ENCODE data around the gene WNT11. TPM values are rescaled to one million over a fixed set of nuclear protein-coding genes. Genes with fewer than 3 reads are reported as not detected.

The WNT11 gene
- total and polyA plus RNA-seq, 5 experiments from 2014 or later: 0.09 to 0.81 (median 0.24) TPM; not detected in 2

DNA sequence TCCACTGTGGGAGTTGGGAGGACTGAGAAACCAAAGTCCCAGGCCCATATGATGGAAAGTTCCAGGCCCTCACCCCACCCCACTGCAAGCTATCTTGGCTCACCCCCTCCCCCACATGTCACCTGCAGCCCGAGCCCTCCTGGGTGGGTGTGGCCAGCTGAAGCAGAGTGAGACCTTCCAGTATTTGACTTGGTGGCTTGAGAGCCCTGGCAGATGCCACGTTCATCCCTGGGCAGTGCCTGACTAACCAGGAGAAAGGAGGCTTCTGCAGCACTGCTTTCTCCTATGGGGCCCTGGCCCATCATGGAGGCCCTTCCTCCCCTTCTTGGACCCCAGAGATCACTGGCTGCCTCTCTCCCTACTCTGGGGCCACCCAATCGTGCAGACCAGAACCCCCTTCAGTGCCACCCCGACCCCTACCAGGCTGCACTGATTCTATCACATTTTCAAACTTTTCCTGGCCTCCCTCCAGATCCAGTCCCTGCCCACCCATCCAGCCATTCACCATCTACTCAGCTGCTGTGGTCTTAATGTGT lies 38.1 kb upstream of the WNT11 start:
- POLR2A ChIA-PET: interaction anchor here (0.9 kb wide), 1 partner anchor 9 kb away, joined by 3 read pairs; no protein-coding TSS in a partner anchor
- no peaks in the 10 kb centered on the region for H3K36me3 Mint-ChIP-seq
- ATAC-seq (no peak), DNase-seq (no peak)
- no peak overlapping the region for H3K4me3 Mint-ChIP-seq
- H3K9me3 Mint-ChIP-seq: peaks cover 0 to 3% (median 0%) of the 10 kb centered on the region in 9 donors
- H3K27me3 Mint-ChIP-seq: no peaks in the 10 kb centered on the region
- peak overlapping the region in 2 of 10 donors; percentile 17 to 67 for H3K27ac Mint-ChIP-seq
- peaks cover 0 to 2% (median 0%) of the 10 kb centered on the region in 4 donors for H3K4me1 Mint-ChIP-seq

DNA sequence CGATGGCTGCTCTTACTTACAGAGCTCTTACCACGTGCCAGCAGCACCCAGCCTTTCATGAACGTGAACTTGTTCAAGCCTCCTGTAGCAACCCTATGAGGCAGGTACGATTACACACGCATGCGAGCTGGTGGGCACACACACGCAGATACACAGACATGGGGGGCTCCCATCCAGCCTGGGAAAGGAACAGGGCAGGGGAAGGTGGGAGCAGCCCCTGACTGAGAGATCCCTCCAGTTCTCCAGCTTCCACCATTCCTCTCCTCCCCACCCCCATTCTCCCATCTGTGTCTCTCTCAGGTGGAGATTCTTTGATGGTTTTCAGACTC lies 37.6 kb upstream of the WNT11 start:
- DNase-seq (no peak), ATAC-seq (no peak)
- Mint-ChIP-seq H3K36me3 (no peaks in the 10 kb centered on the region), H3K9me3 (no peaks in the 10 kb centered on the region), H3K4me1 (peaks cover 0 to 2% (median 0%) of the 10 kb centered on the region in 4 donors), H3K27me3 (no peaks in the 10 kb centered on the region), H3K27ac (no peak overlapping the region), H3K4me3 (no peak overlapping the region)
- POLR2A ChIA-PET: interaction anchor here (0.9 kb wide), 1 partner anchor 8 kb away, joined by 3 read pairs; no protein-coding TSS in a partner anchor

DNA sequence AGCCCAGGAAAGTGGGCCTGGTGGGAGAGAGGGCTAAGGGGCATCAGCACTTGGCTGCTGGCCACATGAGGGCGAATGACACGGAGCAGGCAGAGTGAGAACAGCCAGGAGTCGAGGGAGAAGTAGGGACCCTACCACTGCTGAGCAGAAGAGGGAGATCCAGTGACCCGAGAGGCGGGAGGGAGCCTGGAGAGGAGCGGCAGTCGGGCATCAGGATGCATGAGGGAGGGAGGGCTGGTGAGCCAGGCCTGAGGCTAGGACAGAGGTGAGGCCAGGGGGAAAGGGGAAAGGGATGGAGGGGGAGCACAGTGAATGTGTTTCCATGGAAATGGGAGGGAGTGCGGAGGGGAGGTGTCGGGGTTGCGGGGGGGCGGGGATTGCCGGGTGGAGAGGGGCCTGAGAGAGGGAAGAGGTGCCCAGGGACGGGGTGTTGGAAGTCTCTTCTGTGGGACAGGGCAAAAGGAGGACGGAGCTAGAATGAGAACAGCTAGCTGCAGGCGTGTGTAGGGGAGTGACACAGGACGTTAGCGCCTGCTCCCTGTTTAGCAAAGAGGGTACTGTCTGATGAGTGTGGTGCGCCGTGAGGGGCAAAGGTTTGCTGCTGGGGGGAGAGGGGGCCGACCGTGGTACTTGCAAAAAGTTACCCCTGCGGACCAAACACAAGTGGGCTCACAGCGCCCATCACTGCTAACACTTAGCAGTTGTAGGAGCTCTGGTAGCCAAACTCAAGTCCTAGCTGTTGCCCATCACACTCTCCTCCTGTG lies 37.1 kb upstream of the WNT11 start:
- POLR2A ChIA-PET: interaction anchor here (0.9 to 1.1 kb wide), 2 partner anchors 8 to 9 kb away, joined by 3 read pairs; no protein-coding TSS in a partner anchor
- H3K36me3 Mint-ChIP-seq: no peaks in the 10 kb centered on the region
- no peak for DNase-seq
- peaks cover 0 to 2% (median 0%) of the 10 kb centered on the region in 4 donors for H3K4me1 Mint-ChIP-seq
- ATAC-seq: no peak
- H3K4me3 Mint-ChIP-seq: no peak overlapping the region
- H3K27ac Mint-ChIP-seq: no peak overlapping the region
- no peaks in the 10 kb centered on the region for H3K27me3 Mint-ChIP-seq
- H3K9me3 Mint-ChIP-seq: no peaks in the 10 kb centered on the region

DNA sequence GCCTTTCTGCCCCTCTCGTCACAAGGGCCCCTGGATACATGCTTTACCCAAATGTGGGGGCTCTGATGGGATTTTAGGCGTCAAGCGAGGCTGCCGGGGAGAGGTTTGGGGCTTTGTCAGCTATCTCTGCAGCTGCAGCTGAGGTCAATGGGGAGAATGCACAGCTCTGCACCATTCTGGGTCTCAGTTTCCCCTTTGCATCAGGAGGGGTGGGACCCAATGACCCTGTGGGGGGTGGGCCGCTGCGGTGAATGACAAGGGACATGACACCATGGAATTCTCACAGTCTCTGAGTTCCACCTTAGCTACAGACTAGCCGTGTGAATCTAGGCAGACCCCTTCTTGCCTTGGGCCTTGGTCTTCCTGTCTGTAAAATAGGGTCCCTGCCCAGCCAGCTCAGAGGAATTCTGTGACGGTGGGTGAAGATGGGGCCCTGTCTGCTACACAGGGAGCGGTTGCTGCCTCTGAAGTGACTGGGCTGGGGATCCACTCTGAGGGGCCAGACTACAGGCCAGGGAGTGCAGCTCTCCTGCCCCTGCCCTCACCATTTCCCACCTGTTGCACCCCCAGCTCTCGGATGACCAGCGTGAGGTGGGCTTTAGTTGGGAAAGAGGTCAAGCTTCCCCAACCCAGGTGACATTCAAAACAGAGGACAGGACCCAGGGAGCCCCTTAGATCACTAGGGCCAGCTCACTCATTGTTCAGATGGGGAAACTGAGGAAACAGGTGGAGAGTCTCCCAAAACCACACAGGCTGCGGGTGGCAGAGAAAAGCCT lies 35.9 kb upstream of the WNT11 start:
- Mint-ChIP-seq H3K4me3 (no peak overlapping the region), H3K9me3 (no peaks in the 10 kb centered on the region), H3K27me3 (no peaks in the 10 kb centered on the region), H3K36me3 (no peaks in the 10 kb centered on the region), H3K4me1 (peaks cover 0 to 4% (median 0%) of the 10 kb centered on the region in 4 donors), H3K27ac (peak overlapping the region in 1 of 10 donors; percentile 48)
- no peak for DNase-seq
- POLR2A ChIA-PET: interaction anchor here (1.1 kb wide), 1 partner anchor 8 kb away, joined by 3 read pairs; no protein-coding TSS in a partner anchor
- no peak for ATAC-seq

DNA sequence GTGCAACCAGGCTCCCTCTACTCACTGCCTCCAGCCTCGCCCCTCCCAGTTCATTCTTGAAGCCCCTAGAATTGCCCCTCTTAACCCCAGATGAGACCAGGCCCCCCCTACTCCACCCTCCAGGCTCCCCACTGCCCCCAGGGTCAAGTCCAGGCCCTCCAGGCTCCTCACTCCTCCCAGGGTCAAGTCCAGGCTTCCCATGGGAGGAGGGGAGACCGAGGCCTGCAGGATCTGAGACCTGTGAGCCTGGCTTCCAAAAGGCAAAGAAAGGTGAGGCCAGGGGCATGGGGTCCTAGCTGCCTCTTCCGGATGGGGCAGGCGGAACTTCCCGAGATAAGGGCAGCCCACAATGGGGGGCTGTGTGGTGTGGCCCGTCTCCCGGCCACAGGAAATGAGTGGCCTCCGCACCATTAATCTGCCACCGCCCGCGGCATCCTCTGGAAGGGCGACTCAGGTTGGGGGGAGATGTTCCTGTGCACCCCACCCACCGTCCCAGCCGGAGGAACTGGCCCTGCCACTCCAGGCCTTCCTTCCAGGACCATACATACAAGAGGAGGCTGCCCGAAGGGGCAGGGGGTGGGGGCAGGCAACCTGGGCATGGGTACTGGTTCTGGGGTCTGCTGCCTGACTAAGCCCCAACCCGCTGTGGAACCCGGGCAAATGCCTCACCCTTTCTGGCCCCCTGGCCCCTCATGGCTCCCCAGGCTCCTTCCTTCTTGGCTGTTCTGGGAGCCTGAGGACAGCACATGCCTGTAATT lies 35.1 kb upstream of the WNT11 start:
- DNase-seq (no peak), ATAC-seq (no peak)
- Mint-ChIP-seq H3K4me1 (peaks cover 2 to 7% (median 3%) of the 10 kb centered on the region in 4 donors), H3K36me3 (no peaks in the 10 kb centered on the region), H3K9me3 (no peaks in the 10 kb centered on the region), H3K4me3 (no peak overlapping the region), H3K27me3 (no peaks in the 10 kb centered on the region), H3K27ac (no peak overlapping the region)
- POLR2A ChIA-PET: no interaction called here

DNA sequence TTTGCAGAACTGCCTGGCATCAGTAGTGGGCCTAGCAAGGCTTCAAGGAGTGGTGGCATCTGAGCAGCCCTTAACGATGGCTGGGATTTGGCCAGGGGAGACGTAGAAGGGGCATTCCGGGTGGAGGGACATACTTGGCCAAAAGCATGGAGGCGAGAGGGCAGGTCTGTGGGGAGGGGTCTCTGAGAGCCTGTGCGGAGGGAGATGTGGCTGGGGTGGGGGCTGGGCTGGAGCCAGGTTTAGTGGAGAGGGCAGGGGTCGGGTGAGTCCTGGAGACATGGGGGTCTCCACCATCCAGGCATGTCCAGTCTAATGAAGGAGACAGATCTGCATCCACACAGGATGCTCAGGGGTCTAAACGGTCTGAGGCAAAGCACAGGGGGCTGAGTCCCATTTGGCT lies 34.4 kb upstream of the WNT11 start:
- peaks cover 7 to 14% (median 7%) of the 10 kb centered on the region in 4 donors for H3K4me1 Mint-ChIP-seq
- POLR2A ChIA-PET: no interaction called here
- H3K36me3 Mint-ChIP-seq: peaks cover 0 to under 1% (median under 1%) of the 10 kb centered on the region in 3 donors
- DNase-seq (no peak), ATAC-seq (no peak)
- H3K9me3 Mint-ChIP-seq: peaks cover 0 to 4% (median 0%) of the 10 kb centered on the region in 9 donors
- H3K27ac Mint-ChIP-seq: peak overlapping the region in 1 of 10 donors; percentile 63
- peak overlapping the region in 1 of 10 donors; percentile 22 for H3K4me3 Mint-ChIP-seq
- peaks cover 0 to 4% (median 0%) of the 10 kb centered on the region in 5 donors for H3K27me3 Mint-ChIP-seq

DNA sequence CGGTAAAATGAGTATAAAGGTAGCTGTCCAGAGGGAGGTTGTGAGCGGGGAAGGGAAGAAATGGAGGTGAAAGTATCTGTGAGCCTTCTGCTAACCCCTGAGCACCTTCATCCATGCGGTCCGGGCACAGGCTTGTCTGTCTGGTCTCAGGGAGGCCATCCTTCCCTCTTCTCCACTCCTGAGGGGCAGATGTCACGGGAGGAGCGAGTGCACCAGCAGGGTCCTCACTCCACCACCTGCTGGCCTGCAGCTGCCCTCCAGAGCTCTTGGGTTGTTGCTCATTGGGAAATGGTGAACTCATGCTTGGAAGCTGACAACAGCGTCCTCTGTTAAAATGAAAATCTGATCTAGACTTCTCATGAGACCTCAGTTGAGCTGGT lies 33.8 kb upstream of the WNT11 start:
- peak overlapping the region in 1 of 10 donors; percentile 10 for H3K4me3 Mint-ChIP-seq
- H3K27ac Mint-ChIP-seq: no peak overlapping the region
- H3K36me3 Mint-ChIP-seq: peaks cover 0 to 5% (median 3%) of the 10 kb centered on the region in 3 donors

DNA sequence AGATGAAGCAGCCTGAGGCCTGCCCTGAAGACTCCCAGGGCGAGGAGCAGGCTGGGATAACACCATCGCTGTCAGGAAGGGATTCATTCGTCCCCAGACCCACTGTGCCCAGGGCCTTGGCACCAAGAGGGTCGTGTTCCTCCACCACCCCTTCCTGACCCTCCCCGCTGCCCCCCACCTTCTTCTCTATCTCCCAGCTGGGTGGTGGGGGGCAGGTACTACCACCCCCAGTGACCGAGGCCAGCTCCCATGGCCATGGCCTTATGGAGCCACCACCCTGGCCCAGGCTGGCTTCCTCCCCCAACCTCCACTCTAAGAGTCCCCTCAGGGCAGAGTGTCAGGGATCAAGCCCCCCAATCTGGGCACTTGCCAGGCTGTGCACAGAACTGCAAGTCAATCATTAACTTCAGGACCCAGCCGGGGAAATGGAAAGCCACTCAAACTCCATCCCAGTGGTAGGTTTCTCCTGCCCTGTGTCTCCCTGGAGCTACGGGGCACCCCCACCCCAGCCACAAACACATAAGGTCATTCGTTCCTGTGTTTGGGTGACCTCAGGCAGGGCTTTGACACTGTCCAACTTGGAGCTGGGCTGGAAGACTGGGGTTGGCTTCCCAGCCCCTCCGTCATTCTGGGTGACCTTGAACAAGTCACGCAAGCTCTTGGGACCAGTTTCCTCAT lies 33.3 kb upstream of the WNT11 start:
- Mint-ChIP-seq H3K4me1 (peaks cover 11 to 23% (median 14%) of the 10 kb centered on the region in 4 donors), H3K9me3 (peaks cover 0 to 10% (median 0%) of the 10 kb centered on the region in 9 donors), H3K36me3 (peaks cover 0 to 5% (median 3%) of the 10 kb centered on the region in 3 donors), H3K27ac (no peak overlapping the region), H3K4me3 (no peak overlapping the region), H3K27me3 (peaks cover 0 to 10% (median 0%) of the 10 kb centered on the region in 5 donors)
- DNase-seq: peak in 1 of 10 donors; percentile 38
- POLR2A ChIA-PET: interaction anchor here (0.6 kb wide), 1 partner anchor 17 kb away, joined by 4 read pairs; no protein-coding TSS in a partner anchor
- no peak for ATAC-seq

More for the DNA sequence above, 33.8 kb upstream of the WNT11 start:
- ATAC-seq (no peak), DNase-seq (no peak)
- Mint-ChIP-seq H3K27me3 (peaks cover 0 to 9% (median 0%) of the 10 kb centered on the region in 5 donors), H3K4me1 (peaks cover 11 to 19% (median 11%) of the 10 kb centered on the region in 4 donors), H3K9me3 (peaks cover 0 to 9% (median 0%) of the 10 kb centered on the region in 9 donors)
- POLR2A ChIA-PET: no interaction called here

DNA sequence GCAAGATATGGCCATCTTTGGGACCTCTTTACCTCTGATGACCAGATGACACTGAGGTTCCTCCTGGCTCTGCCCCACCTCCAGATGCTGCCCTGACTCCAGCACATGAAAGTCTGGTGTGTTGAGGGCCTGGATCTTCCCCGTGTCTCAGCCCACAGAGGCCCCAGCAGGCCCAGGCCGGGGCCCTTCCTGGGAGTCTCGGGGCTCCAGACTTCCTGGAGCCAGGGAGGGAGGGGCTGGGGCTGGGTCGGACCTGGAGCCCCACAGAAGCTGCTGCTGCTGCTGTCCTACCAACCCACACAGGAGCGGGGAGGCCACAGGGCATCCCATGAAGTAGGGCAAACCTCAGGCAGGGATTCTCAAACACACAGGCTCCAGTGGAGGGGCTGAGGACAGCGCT lies 32.2 kb upstream of the WNT11 start:
- Mint-ChIP-seq H3K27ac (no peak overlapping the region), H3K4me1 (peaks cover 13 to 32% (median 23%) of the 10 kb centered on the region in 4 donors), H3K9me3 (peaks cover 0 to 10% (median 0%) of the 10 kb centered on the region in 9 donors), H3K27me3 (peaks cover 0 to 10% (median 0%) of the 10 kb centered on the region in 5 donors), H3K36me3 (peaks cover 0 to 5% (median 3%) of the 10 kb centered on the region in 3 donors), H3K4me3 (peak overlapping the region in 1 of 10 donors; percentile 56)
- ATAC-seq: no peak
- POLR2A ChIA-PET: no interaction called here
- peak in 1 of 10 donors; percentile 51 for DNase-seq

DNA sequence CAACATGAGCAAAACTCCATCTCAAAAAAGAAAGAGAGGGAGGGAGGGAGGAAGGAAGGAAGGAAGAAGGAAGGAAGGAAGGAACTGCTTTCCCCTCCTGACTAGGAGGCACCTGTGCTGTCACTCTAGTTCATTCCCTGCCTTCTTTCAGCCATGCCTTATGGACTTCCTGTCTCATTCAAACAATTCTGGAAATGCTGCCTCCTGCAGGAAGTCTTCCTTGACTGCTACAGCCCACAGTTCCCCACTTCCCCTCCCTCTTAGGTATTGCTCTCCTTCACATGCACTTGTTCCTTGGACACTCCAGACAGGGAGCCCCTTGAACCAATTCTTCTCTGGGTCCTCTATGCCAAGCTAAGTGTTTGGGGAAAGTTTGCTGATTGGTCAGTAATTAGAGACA lies 31.6 kb upstream of the WNT11 start:
- Mint-ChIP-seq H3K27me3 (peaks cover 0 to 10% (median 0%) of the 10 kb centered on the region in 5 donors), H3K4me3 (peak overlapping the region in 3 of 10 donors; percentile 9 to 56 (median 39)), H3K36me3 (peaks cover 0 to 5% (median 3%) of the 10 kb centered on the region in 3 donors), H3K9me3 (peaks cover 0 to 10% (median 0%) of the 10 kb centered on the region in 9 donors), H3K27ac (peak overlapping the region in 1 of 10 donors; percentile 59), H3K4me1 (peaks cover 17 to 38% (median 29%) of the 10 kb centered on the region in 4 donors)
- peak in 1 of 10 donors; percentile 8 for DNase-seq
- no peak for ATAC-seq
- POLR2A ChIA-PET: no interaction called here

DNA sequence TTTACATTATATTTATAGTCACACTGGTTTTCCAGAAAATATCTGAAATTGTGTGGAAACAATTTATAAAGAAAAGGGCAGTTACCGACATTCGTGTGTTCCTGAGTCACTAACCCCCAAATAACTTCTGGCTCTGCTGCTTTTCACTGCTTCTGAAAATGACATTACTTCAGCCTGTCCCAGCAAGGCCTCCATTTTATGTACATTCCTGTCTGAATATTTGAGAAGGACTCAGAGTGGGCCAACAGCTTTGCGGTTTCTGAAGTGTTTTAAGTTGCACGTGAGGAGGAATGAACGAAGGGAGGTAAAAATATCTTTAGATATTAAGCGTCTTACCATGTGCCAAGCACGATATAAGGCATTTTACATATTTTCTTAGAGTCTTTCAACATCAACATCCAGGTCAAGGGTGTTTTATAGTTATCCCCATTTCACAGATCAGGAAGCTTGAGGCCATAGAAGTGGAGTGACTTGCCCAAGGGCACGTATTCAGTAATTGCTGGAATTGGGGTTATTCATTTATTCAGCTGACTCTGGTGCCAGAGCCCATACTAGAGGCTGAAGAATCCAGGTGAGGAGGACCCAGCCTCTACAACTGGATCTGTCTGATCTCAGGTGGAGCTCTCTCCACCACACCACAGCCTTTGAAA lies 30.8 kb upstream of the WNT11 start:
- Mint-ChIP-seq H3K27ac (peak overlapping the region in 3 of 10 donors; percentile 80 to 100 (median 94)), H3K4me1 (peaks cover 21 to 46% (median 37%) of the 10 kb centered on the region in 4 donors), H3K27me3 (peaks cover 0 to 10% (median 0%) of the 10 kb centered on the region in 5 donors), H3K9me3 (peaks cover 0 to 10% (median 0%) of the 10 kb centered on the region in 9 donors), H3K4me3 (peak overlapping the region; percentile 89 to 98 (median 94)), H3K36me3 (peaks cover 0 to 5% (median 3%) of the 10 kb centered on the region in 3 donors)
- POLR2A ChIA-PET: no interaction called here
- ATAC-seq (no peak), DNase-seq (peak in 1 of 10 donors; percentile 31)

Measured in naive thymus-derived CD8-positive, alpha-beta T cell (primary cell).